Vagina (tissue), 2 donors: ENCODE measurements around the gene KRTAP9-7.
"Not testable (repeated sequence)": the region's sequence is repeated elsewhere in the genome, so short reads cannot be mapped to it uniquely, and the experiment has no call there.

Experiments
- CTCF ChIP-seq, 3 experiments: fragments of 450-650 bp in 2 of 3; fragments of 200-600 bp in 1 of 3; sonication (generic) in 1 of 3; IDR thresholded peaks; one replicate each; pipeline ENCODE4 v1.5.1; 2017 to 2019; ENCODE audit warnings: antibody characterized with exemption in 3 of 3, mild to moderate bottlenecking in 2 of 3, moderate library complexity in 2 of 3
- POLR2AphosphoS5 ChIP-seq, 2 donors: sonication (generic); formaldehyde crosslinking; IDR thresholded peaks; one replicate each; pipeline ENCODE4 v1.9.0; 2017; ENCODE audit warnings: antibody characterized with exemption in 2 of 2, mild to moderate bottlenecking in 2 of 2, low read depth in 1 of 2; ENCODE audit not compliant: insufficient read depth in 1 of 2

GRCh38 chr17:41246995-41247787 lies 28.3 kb upstream of the KRTAP9-7 start:
- not testable (repeated sequence) for TF ChIP-seq POLR2AphosphoS5 (IDR thresholded peaks at IDR 0.05; ENCODE audit: insufficient read depth in 1 of 2, low read depth in 1 of 2); CTCF (IDR thresholded peaks at IDR 0.05)
